Trophoblast cell (in vitro differentiated cells and primary cell): ENCODE measurements around the gene CEMIP.

ENCODE experiments used
- DNase-seq, 2 donors: peaks; one replicate each; pipeline ENCODE4 v3.0.0-alpha.2; 2016
- H2AFZ ChIP-seq: 2 replicates; pipeline ENCODE4 v1.6.1; 2013; ENCODE audit warnings: low read length, moderate library complexity, mild to moderate bottlenecking; ENCODE audit not compliant: insufficient read depth, poor library complexity
- H2AK5ac ChIP-seq: 2 replicates; pipeline ENCODE4 v1.6.1; 2013; ENCODE audit warnings: mild to moderate bottlenecking, low read length
- H2BK120ac ChIP-seq: 2 replicates; pipeline ENCODE4 v1.6.1; 2013; ENCODE audit warnings: low read length, mild to moderate bottlenecking, moderate library complexity; ENCODE audit not compliant: insufficient read depth, poor library complexity
- H2BK12ac ChIP-seq: 2 replicates; pipeline ENCODE4 v1.6.1; 2013; ENCODE audit warnings: mild to moderate bottlenecking, low read length, moderate library complexity
- H2BK5ac ChIP-seq: 2 replicates; pipeline ENCODE4 v1.6.1; 2013; ENCODE audit warnings: low read length, low read depth, moderate library complexity, mild to moderate bottlenecking; ENCODE audit not compliant: poor library complexity
- H3K14ac ChIP-seq: 2 replicates; pipeline ENCODE4 v1.6.1; 2013; ENCODE audit warnings: mild to moderate bottlenecking, low read length
- H3K18ac ChIP-seq: 2 replicates; pipeline ENCODE4 v1.6.1; 2013; ENCODE audit warnings: mild to moderate bottlenecking, low read length
- H3K23ac ChIP-seq: 2 replicates; pipeline ENCODE4 v1.6.1; 2013; ENCODE audit warnings: low read length
- H3K27ac ChIP-seq: 2 replicates; pipeline ENCODE4 v1.5.1; 2013; ENCODE audit warnings: low read depth, mild to moderate bottlenecking, inconsistent platforms, low read length, moderate library complexity
- H3K27me3 ChIP-seq: 2 replicates; pipeline ENCODE4 v1.6.1; 2013; ENCODE audit warnings: inconsistent platforms, mild to moderate bottlenecking, low read length, moderate library complexity; ENCODE audit not compliant: insufficient read depth
- H3K36me3 ChIP-seq, 2 experiments: 1 replicate in 1 of 2; 2 replicates in 1 of 2; pipeline ENCODE4 v1.6.1; 2013; ENCODE audit warnings: low read length in 2 of 2, mild to moderate bottlenecking in 2 of 2, moderate library complexity in 1 of 2; ENCODE audit not compliant: insufficient read depth in 2 of 2, control insufficient read depth in 1 of 2
- H3K4ac ChIP-seq: 2 replicates; pipeline ENCODE4 v1.6.1; 2013; ENCODE audit warnings: low read depth, mild to moderate bottlenecking, low read length, moderate library complexity
- H3K4me1 ChIP-seq, 2 experiments: 1 replicate in 1 of 2; 2 replicates in 1 of 2; pipeline ENCODE4 v1.6.1; 2013; ENCODE audit warnings: low read length in 2 of 2, mild to moderate bottlenecking in 2 of 2, moderate library complexity in 1 of 2; ENCODE audit not compliant: insufficient read depth in 2 of 2, control insufficient read depth in 1 of 2
- H3K4me2 ChIP-seq: 2 replicates; pipeline ENCODE4 v1.6.1; 2013; ENCODE audit warnings: inconsistent platforms, mild to moderate bottlenecking, low read length, moderate library complexity
- H3K4me3 ChIP-seq: 2 replicates; pipeline ENCODE4 v1.5.1; 2013; ENCODE audit warnings: mild to moderate bottlenecking, low read depth, low read length, inconsistent platforms
- H3K79me1 ChIP-seq: one replicate; pipeline ENCODE4 v1.6.1; 2013; ENCODE audit warnings: low read length
- H3K79me2 ChIP-seq: 2 replicates; pipeline ENCODE4 v1.6.1; 2013; ENCODE audit warnings: low read length, mild to moderate bottlenecking; ENCODE audit not compliant: control insufficient read depth, insufficient read depth, poor library complexity
- H3K9ac ChIP-seq: 2 replicates; pipeline ENCODE4 v1.6.1; 2013; ENCODE audit warnings: mild to moderate bottlenecking, low read length
- H3K9me3 ChIP-seq: 2 replicates; pipeline ENCODE4 v1.6.1; 2013; ENCODE audit warnings: low read depth, mild to moderate bottlenecking, control low read depth, inconsistent platforms, low read length; ENCODE audit not compliant: insufficient read depth
- H4K12ac ChIP-seq: 2 replicates; pipeline ENCODE4 v1.6.1; 2013; ENCODE audit warnings: low read depth, mild to moderate bottlenecking, low read length, moderate library complexity
- H4K8ac ChIP-seq: 2 replicates; pipeline ENCODE4 v1.6.1; 2013; ENCODE audit warnings: low read depth, mild to moderate bottlenecking, low read length, moderate library complexity
- H4K91ac ChIP-seq: one replicate; pipeline ENCODE4 v1.6.1; 2013; ENCODE audit warnings: low read depth, mild to moderate bottlenecking, low read length, moderate library complexity
- WGBS: extraction: QIAGEN DNeasy Blood & Tissue Kit; methylation state at CpG from one replicate; pipeline ENCODE4 v1.1.7; 2013; ENCODE audit warnings: missing lambda C conversion rate; ENCODE audit not compliant: insufficient read length, insufficient coverage; ENCODE audit errors: extremely low coverage; 5-methylcytosine and 5-hydroxymethylcytosine counted together

The CEMIP gene

GRCh38 chr15:80989081-80989517 is 209.9 kb downstream of the CEMIP start:
- no CpG with 5 or more reads among the region's 7 CpGs for WGBS
- Histone ChIP-seq H2AFZ (peak overlapping the region; percentile 74), H4K91ac (peak overlapping the region; percentile 78), H3K18ac (peak overlapping the region; percentile 22), H3K9ac (peak overlapping the region; percentile 55), H3K4me3 (peak overlapping the region; percentile 97), H3K36me3 (no peaks in the 10 kb centered on the region), H3K79me1 (peaks cover 12% of the 10 kb centered on the region), H2BK12ac (no peak overlapping the region), H3K9me3 (no peaks in the 10 kb centered on the region), H3K4ac (peak overlapping the region; percentile 32), H3K4me1 (peaks cover 9 to 19% of the 10 kb centered on the region in 2 experiments), H2AK5ac (peak overlapping the region; percentile 43), H3K23ac (no peak overlapping the region), H2BK5ac (peak overlapping the region; percentile 79), H3K14ac (peak overlapping the region; percentile 76), H3K79me2 (peaks cover 8% of the 10 kb centered on the region), H2BK120ac (peak overlapping the region; percentile 88), H4K12ac (peak overlapping the region; percentile 72), H3K4me2 (peak overlapping the region; percentile 67), H4K8ac (peak overlapping the region; percentile 75), H3K27me3 (no peaks in the 10 kb centered on the region), H3K27ac (peak overlapping the region; percentile 73)
- no peak for DNase-seq

GRCh38 chr15:80989518-80990478 is 210.6 kb downstream of the CEMIP start, which contains the start of gene MESD:
TSS of gene MESD (minus strand) at chr15:80989819. CDS start at chr15:80989791, 28 bp downstream.
- H3K4me1 ChIP-seq: peaks cover 9 to 17% of the 10 kb centered on the region in 2 experiments
- H3K79me2 ChIP-seq: peaks cover 8% of the 10 kb centered on the region
- H3K9ac ChIP-seq: peak within 1 kb of the TSS; percentile 55
- peak within 1 kb of the TSS; percentile 60 for H3K4ac ChIP-seq
- H4K8ac ChIP-seq: peak within 1 kb of the TSS; percentile 88
- H3K23ac ChIP-seq: no peak within 1 kb of the TSS
- H3K4me2 ChIP-seq: peak within 1 kb of the TSS; percentile 73
- no CpG with 5 or more reads among the region's 63 CpGs for WGBS
- H4K12ac ChIP-seq: peak within 1 kb of the TSS; percentile 81
- H3K4me3 ChIP-seq: peak within 1 kb of the TSS; percentile 97
- H3K27ac ChIP-seq: peak within 1 kb of the TSS; percentile 73
- H3K27me3 ChIP-seq: no peaks in the 10 kb centered on the region
- peak within 1 kb of the TSS; percentile 22 for H3K18ac ChIP-seq
- H3K14ac ChIP-seq: peak within 1 kb of the TSS; percentile 76
- peak within 1 kb of the TSS; percentile 78 for H4K91ac ChIP-seq
- H2BK5ac ChIP-seq: peak within 1 kb of the TSS; percentile 79
- H2AK5ac ChIP-seq: peak within 1 kb of the TSS; percentile 43
- H3K9me3 ChIP-seq: no peaks in the 10 kb centered on the region
- H3K79me1 ChIP-seq: peaks cover 12% of the 10 kb centered on the region
- DNase-seq: peak; percentile 94 to 95
- no peak within 1 kb of the TSS for H2BK12ac ChIP-seq
- H3K36me3 ChIP-seq: no peaks in the 10 kb centered on the region
- H2BK120ac ChIP-seq: peak within 1 kb of the TSS; percentile 88
- H2AFZ ChIP-seq: peak within 1 kb of the TSS; percentile 77

- H3K27me3 ChIP-seq: no peaks in the 10 kb centered on the region
- H4K12ac ChIP-seq: no peak overlapping the region
- no peak overlapping the region for H3K4me2 ChIP-seq
- H3K79me2 ChIP-seq: peaks cover 8% of the 10 kb centered on the region
- no peaks in the 10 kb centered on the region for H3K36me3 ChIP-seq
- no peak overlapping the region for H4K91ac ChIP-seq
- peak in 1 of 2 donors; percentile 46 for DNase-seq
- H3K4me3 ChIP-seq: no peak overlapping the region
- H2AFZ ChIP-seq: no peak overlapping the region
- H2AK5ac ChIP-seq: no peak overlapping the region
- no peak overlapping the region for H2BK5ac ChIP-seq
- H2BK120ac ChIP-seq: no peak overlapping the region
- H3K4ac ChIP-seq: no peak overlapping the region
- no peak overlapping the region for H3K23ac ChIP-seq
- H3K4me1 ChIP-seq: peaks cover 2 to 9% of the 10 kb centered on the region in 2 experiments
- peaks cover 2% of the 10 kb centered on the region for H3K9me3 ChIP-seq
- no peak overlapping the region for H3K18ac ChIP-seq
- no peak overlapping the region for H3K9ac ChIP-seq
- H3K14ac ChIP-seq: no peak overlapping the region
- H2BK12ac ChIP-seq: no peak overlapping the region
- H4K8ac ChIP-seq: no peak overlapping the region
- no CpG with 5 or more reads among the region's 1 CpG for WGBS
- no peak overlapping the region for H3K27ac ChIP-seq
- H3K79me1 ChIP-seq: peaks cover 9% of the 10 kb centered on the region
These were observed 211.8 kb downstream of the CEMIP start for GRCh38 chr15:80990955-80991354.

GRCh38 chr15:80991421-80991820 is 212.3 kb downstream of the CEMIP start:
- Histone ChIP-seq H4K91ac (no peak overlapping the region), H3K79me1 (peaks cover 9% of the 10 kb centered on the region), H2BK12ac (no peak overlapping the region), H2AK5ac (no peak overlapping the region), H3K9ac (no peak overlapping the region), H2BK120ac (no peak overlapping the region), H3K18ac (no peak overlapping the region), H3K9me3 (peaks cover 2% of the 10 kb centered on the region), H2BK5ac (no peak overlapping the region), H3K4me2 (no peak overlapping the region), H3K79me2 (peaks cover 8% of the 10 kb centered on the region), H3K4me3 (no peak overlapping the region), H3K23ac (no peak overlapping the region), H3K14ac (no peak overlapping the region), H4K8ac (no peak overlapping the region), H2AFZ (no peak overlapping the region), H4K12ac (no peak overlapping the region), H3K4ac (no peak overlapping the region), H3K36me3 (no peaks in the 10 kb centered on the region), H3K4me1 (peaks cover 2 to 9% of the 10 kb centered on the region in 2 experiments), H3K27me3 (no peaks in the 10 kb centered on the region), H3K27ac (no peak overlapping the region)
- WGBS: no CpG with 5 or more reads among the region's 5 CpGs
- peak; percentile 74 to 88 for DNase-seq
